Measurements from ENCODE around the gene ANKRD16.

GRCh38 chr10:5896208-5897052 lies 6.7 kb upstream of the ANKRD16 start:
- no peak for TF ChIP-seq SIN3A (IDR thresholded peaks at IDR 0.05; ENCODE audit: borderline replicate concordance, insufficient read depth, low read depth, low read length)
- TF ChIP-seq CTCF (IDR thresholded peaks at IDR 0.05), result no peak
- TF ChIP-seq, protein P1, sequence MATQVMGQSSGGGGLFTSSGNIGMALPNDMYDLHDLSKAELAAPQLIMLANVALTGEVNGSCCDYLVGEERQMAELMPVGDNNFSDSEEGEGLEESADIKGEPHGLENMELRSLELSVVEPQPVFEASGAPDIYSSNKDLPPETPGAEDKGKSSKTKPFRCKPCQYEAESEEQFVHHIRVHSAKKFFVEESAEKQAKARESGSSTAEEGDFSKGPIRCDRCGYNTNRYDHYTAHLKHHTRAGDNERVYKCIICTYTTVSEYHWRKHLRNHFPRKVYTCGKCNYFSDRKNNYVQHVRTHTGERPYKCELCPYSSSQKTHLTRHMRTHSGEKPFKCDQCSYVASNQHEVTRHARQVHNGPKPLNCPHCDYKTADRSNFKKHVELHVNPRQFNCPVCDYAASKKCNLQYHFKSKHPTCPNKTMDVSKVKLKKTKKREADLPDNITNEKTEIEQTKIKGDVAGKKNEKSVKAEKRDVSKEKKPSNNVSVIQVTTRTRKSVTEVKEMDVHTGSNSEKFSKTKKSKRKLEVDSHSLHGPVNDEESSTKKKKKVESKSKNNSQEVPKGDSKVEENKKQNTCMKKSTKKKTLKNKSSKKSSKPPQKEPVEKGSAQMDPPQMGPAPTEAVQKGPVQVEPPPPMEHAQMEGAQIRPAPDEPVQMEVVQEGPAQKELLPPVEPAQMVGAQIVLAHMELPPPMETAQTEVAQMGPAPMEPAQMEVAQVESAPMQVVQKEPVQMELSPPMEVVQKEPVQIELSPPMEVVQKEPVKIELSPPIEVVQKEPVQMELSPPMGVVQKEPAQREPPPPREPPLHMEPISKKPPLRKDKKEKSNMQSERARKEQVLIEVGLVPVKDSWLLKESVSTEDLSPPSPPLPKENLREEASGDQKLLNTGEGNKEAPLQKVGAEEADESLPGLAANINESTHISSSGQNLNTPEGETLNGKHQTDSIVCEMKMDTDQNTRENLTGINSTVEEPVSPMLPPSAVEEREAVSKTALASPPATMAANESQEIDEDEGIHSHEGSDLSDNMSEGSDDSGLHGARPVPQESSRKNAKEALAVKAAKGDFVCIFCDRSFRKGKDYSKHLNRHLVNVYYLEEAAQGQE (IDR thresholded peaks at IDR 0.05; ENCODE audit: insufficient read depth in 1 of 2, low read depth in 2 of 2, low read length in 1 of 2), result no peak
- TF ChIP-seq POLR2AphosphoS5 (IDR thresholded peaks at IDR 0.05; ENCODE audit: low read depth, low read length), result no peak

All from Panc1 (cell line).